BJ (cell line): ENCODE results near the gene KCNQ1. TPM values are rescaled to one million over a fixed set of nuclear protein-coding genes. Genes with fewer than 3 reads are reported as not detected.
"Not testable (repeated sequence)": the region's sequence is repeated elsewhere in the genome, so short reads cannot be mapped to it uniquely, and the experiment has no call there.

ENCODE experiments used
- CTCF ChIA-PET: fragments of 350-600 bp; formaldehyde crosslinking; extraction: SDS; loops from one replicate; lab custom pipeline; 2021; ENCODE audit warnings: antibody characterized with exemption, inconsistent platforms; lab: Yijun Ruan, JAX
- POLR2A ChIA-PET: fragments of 300-600 bp; sonication (Branson Sonifier 250); formaldehyde crosslinking; extraction: SDS; loops from one replicate; lab custom pipeline; 2021; ENCODE audit warnings: antibody characterized with exemption; lab: Charles Lee
- DNase-seq: peaks from one replicate; pipeline ENCODE4 v3.0.0-alpha.2; 2011; ENCODE audit warnings: low read depth
- H3K27me3 ChIP-seq: 2 replicates; pipeline ENCODE4 v1.6.0; 2011; ENCODE audit warnings: low read length; ENCODE audit not compliant: control insufficient read depth, insufficient read depth
- H3K36me3 ChIP-seq: 2 replicates; pipeline ENCODE4 v1.5.1; 2011; ENCODE audit warnings: low read length; ENCODE audit not compliant: control insufficient read depth, insufficient read depth
- H3K4me3 ChIP-seq: 2 replicates; pipeline ENCODE4 v1.5.1; 2011; ENCODE audit warnings: low read depth, mild to moderate bottlenecking, control low read depth, low read length
- CTCF ChIP-seq: IDR thresholded peaks from 2 replicates; pipeline ENCODE4 v1.5.1; 2011; ENCODE audit warnings: low read depth, mild to moderate bottlenecking, control low read depth, inconsistent platforms, low read length, moderate library complexity; ENCODE audit not compliant: insufficient read depth
- polyA plus RNA-seq: library from polyadenylated mRNA; depleted of rRNA; stranded (reverse); fragments of >200 nt; gene quantifications from 2 replicates; pipeline ENCODE4 v1.2.3, GENCODE V29; 2011

KCNQ1 gene
- polyA plus RNA-seq, 1 experiment: not detected

- Histone ChIP-seq H3K36me3 (no peaks in the 10 kb centered on the region), H3K4me3 (no peak overlapping the region), H3K27me3 (no peaks in the 10 kb centered on the region)
- POLR2A ChIA-PET: no interaction called here
- TF ChIP-seq CTCF: no peak
- CTCF ChIA-PET: no interaction called here
- no peak for DNase-seq
These were observed 32.4 kb downstream of the KCNQ1 start for GRCh38 chr11:2477254-2477653.

- no peak for TF ChIP-seq CTCF
- H3K4me3 ChIP-seq: no peak overlapping the region
- H3K36me3 ChIP-seq: no peaks in the 10 kb centered on the region
- ChIA-PET CTCF (interaction anchor here (0.7 kb wide), 1 partner anchor 32 kb away, joined by 3 read pairs; no protein-coding TSS in a partner anchor), POLR2A (no interaction called here)
- peaks cover 4% of the 10 kb centered on the region for H3K27me3 ChIP-seq
- DNase-seq: no peak
These were observed 33.1 kb downstream of the KCNQ1 start for GRCh38 chr11:2477936-2478335.

- H3K4me3 ChIP-seq, CTCF ChIA-PET, POLR2A ChIA-PET, DNase-seq, H3K27me3 ChIP-seq, H3K36me3 ChIP-seq: not testable (repeated sequence)
These were observed 35.5 kb downstream of the KCNQ1 start for GRCh38 chr11:2480067-2480873.

GRCh38 chr11:2480874-2481220 lies 36.0 kb downstream of the KCNQ1 start:
- Histone ChIP-seq H3K36me3 (no peaks in the 10 kb centered on the region), H3K27me3 (peaks cover 5% of the 10 kb centered on the region), H3K4me3 (no peak overlapping the region)
- TF ChIP-seq CTCF: no peak
- POLR2A ChIA-PET: no interaction called here
- CTCF ChIA-PET: interaction anchor here (1.4 kb wide), 1 partner anchor 60 kb away, joined by 3 read pairs; no protein-coding TSS in a partner anchor
- DNase-seq: no peak

- Histone ChIP-seq H3K27me3 (peaks cover 5% of the 10 kb centered on the region), H3K36me3 (no peaks in the 10 kb centered on the region), H3K4me3 (no peak overlapping the region)
- ChIA-PET CTCF (interaction anchor here (1.4 kb wide), 1 partner anchor 60 kb away, joined by 3 read pairs; no protein-coding TSS in a partner anchor), POLR2A (no interaction called here)
- no peak for TF ChIP-seq CTCF
- no peak for DNase-seq
These were observed 36.4 kb downstream of the KCNQ1 start for GRCh38 chr11:2481253-2481652.
